Activated gamma-delta T cell (primary cell): ENCODE results near the gene ANXA9.
A peak's percentile ranks its signal among the peaks of the same experiment; 100 is the strongest.

Experiments
- DNase-seq: peaks from one replicate; lab custom pipeline; 2025; lab: John Stamatoyannopoulos, UW
- total RNA-seq, 2 donors: gene quantifications; one replicate each; lab custom pipeline; 2026; lab: John Stamatoyannopoulos, UW

The ANXA9 gene
- total RNA-seq = 0.09 to 0.10 reads per million in 2 donors

GRCh38 chr1:150981805-150982712 lies at the start of gene ANXA9:
ANXA9 (plus strand) TSS chr1:150982292; CDS start chr1:150983106, 814 bp downstream.
- DNase-seq = no peak

GRCh38 chr1:150944856-150945255 lies 37.2 kb upstream of the ANXA9 start:
- no peak for DNase-seq

GRCh38 chr1:150954708-150955107 lies 27.4 kb upstream of the ANXA9 start:
- DNase-seq = no peak

GRCh38 chr1:150955280-150955679 lies 26.8 kb upstream of the ANXA9 start:
- no peak for DNase-seq

- DNase-seq = no peak
Measured at GRCh38 chr1:150957666-150958065, 24.4 kb upstream of the ANXA9 start.

GRCh38 chr1:150960646-150961045 lies 21.4 kb upstream of the ANXA9 start:
- DNase-seq = no peak

GRCh38 chr1:150961756-150962155 lies 20.3 kb upstream of the ANXA9 start:
- DNase-seq = no peak

- no peak for DNase-seq
Measured at GRCh38 chr1:150963321-150964163, 18.6 kb upstream of the ANXA9 start.

GRCh38 chr1:150964164-150964489 lies 18.0 kb upstream of the ANXA9 start:
- DNase-seq = no peak

GRCh38 chr1:150965605-150966004 lies 16.5 kb upstream of the ANXA9 start:
- no peak for DNase-seq

- no peak for DNase-seq
Measured at GRCh38 chr1:150966011-150966410, 16.1 kb upstream of the ANXA9 start.

GRCh38 chr1:150967936-150968335 lies 14.2 kb upstream of the ANXA9 start:
- DNase-seq = no peak

GRCh38 chr1:150968491-150968890 lies 13.6 kb upstream of the ANXA9 start:
- no peak for DNase-seq

GRCh38 chr1:150969626-150970025 lies 12.5 kb upstream of the ANXA9 start:
- DNase-seq = no peak

- no peak for DNase-seq
Measured at GRCh38 chr1:150970808-150971582, 11.1 kb upstream of the ANXA9 start.

GRCh38 chr1:150971583-150972416 lies 10.3 kb upstream of the ANXA9 start:
- no peak for DNase-seq

GRCh38 chr1:150972417-150972940 lies 9.6 kb upstream of the ANXA9 start:
- DNase-seq = no peak

GRCh38 chr1:150973258-150973835 lies 8.7 kb upstream of the ANXA9 start:
- DNase-seq = no peak

- peak; percentile 56 for DNase-seq
Measured at GRCh38 chr1:150973836-150974579, 8.1 kb upstream of the ANXA9 start.
